Neural progenitor cell (in vitro differentiated cells): ENCODE results near the gene MYCBPAP.

Experiments used
- EZH2phosphoT487 ChIP-seq: fragments of 200-600 bp; sonication (generic); IDR thresholded peaks from 2 replicates; pipeline ENCODE4 v1.6.1; 2017; ENCODE audit warnings: antibody characterized with exemption
- TF ChIP-seq, protein P1 (sequence below): fragments of 200-600 bp; sonication (generic); IDR thresholded peaks from 2 replicates; pipeline ENCODE4 v1.5.1; 2017; ENCODE audit warnings: antibody characterized with exemption, mild to moderate bottlenecking

DNA sequence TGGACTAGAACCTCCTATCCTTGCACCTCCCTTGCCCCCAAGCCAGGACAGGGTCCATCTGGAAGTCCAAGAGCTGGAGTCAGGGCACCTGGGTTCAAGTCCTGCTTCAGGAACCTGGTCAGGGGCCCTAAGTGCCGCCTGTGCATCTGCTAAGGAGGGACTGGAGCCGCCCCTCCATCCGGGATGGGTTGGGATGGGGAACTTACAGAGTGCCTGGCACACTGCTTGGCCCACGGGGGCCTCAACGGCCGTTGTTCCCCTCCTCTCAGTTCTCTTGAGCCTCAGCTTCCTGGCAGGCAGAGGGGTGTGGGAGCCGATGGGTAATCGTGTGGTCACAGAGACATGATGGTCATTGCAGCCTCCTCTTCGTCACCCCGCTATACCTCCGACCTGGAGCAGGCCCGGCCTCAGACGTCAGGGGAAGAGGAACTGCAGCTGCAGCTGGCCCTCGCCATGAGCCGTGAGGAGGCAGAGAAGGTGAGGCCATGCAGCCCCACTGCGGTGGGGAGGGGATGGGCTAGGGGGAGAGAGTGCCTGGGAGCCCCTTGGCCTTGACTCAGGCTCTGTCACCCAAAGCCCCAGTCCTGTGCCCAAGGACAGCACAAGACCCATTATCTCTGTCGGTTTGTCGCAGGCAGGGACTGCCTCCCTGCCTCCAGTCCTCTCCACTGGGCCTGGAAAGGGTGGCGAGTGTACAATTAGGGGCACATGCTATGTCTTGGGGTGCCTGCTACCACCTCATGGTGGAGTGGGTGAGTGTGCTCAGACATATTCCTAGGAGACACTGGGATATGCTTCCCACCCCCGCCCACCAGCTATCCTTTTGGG, 29.7 kb downstream of the MYCBPAP start:
- TF ChIP-seq, protein P1, sequence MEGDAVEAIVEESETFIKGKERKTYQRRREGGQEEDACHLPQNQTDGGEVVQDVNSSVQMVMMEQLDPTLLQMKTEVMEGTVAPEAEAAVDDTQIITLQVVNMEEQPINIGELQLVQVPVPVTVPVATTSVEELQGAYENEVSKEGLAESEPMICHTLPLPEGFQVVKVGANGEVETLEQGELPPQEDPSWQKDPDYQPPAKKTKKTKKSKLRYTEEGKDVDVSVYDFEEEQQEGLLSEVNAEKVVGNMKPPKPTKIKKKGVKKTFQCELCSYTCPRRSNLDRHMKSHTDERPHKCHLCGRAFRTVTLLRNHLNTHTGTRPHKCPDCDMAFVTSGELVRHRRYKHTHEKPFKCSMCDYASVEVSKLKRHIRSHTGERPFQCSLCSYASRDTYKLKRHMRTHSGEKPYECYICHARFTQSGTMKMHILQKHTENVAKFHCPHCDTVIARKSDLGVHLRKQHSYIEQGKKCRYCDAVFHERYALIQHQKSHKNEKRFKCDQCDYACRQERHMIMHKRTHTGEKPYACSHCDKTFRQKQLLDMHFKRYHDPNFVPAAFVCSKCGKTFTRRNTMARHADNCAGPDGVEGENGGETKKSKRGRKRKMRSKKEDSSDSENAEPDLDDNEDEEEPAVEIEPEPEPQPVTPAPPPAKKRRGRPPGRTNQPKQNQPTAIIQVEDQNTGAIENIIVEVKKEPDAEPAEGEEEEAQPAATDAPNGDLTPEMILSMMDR = no peak
- no peak for TF ChIP-seq EZH2phosphoT487
